OCI-LY7 (cell line): ENCODE measurements around the gene MROH2B.

ENCODE experiments used
- EZH2phosphoT487 ChIP-seq: fragments of 200-600 bp; sonication (generic); IDR thresholded peaks from 2 replicates; pipeline ENCODE4 v1.6.1; 2018; ENCODE audit warnings: low read depth, borderline replicate concordance, mild to moderate bottlenecking, mixed run types, antibody characterized with exemption, low read length, moderate library complexity, mixed read lengths
- TF ChIP-seq, protein P1 (sequence below): fragments of 200-600 bp; sonication (generic); conservative IDR thresholded peaks from 2 replicates; pipeline ENCODE4 v1.5.1; 2014; ENCODE audit warnings: mild to moderate bottlenecking, antibody characterized with exemption, low read length, moderate library complexity, mixed read lengths

DNA sequence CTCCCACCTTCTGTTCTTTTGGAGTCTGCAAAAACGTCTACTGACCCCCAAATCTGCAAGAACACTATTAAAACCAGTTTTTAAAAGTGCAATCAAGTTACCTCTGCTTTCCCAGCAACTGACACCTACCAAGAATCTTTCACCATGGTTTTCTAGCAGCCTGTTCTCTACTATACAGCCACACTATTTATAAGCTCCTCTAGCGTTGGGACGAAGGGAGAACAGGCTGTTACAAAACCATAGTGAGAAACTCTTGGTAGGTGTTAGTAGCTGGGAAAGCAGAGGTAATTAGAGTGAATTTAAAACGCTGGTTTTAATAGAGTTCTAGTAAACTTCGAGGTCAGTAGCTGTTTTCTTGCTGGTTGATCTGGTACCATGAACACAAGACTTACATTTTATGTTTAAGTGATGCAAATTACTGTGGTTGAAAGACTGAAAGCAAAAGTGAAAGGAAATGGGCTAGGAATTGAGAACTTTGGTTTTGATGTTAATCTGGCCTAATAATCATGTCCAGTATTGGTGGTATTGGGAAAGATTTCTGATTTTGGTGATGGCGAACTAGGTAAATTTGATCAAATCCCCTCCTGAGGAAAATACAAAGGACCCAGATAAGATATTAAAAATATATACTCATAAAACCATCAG, 5.3 kb downstream of the MROH2B start:
- TF ChIP-seq, protein P1, sequence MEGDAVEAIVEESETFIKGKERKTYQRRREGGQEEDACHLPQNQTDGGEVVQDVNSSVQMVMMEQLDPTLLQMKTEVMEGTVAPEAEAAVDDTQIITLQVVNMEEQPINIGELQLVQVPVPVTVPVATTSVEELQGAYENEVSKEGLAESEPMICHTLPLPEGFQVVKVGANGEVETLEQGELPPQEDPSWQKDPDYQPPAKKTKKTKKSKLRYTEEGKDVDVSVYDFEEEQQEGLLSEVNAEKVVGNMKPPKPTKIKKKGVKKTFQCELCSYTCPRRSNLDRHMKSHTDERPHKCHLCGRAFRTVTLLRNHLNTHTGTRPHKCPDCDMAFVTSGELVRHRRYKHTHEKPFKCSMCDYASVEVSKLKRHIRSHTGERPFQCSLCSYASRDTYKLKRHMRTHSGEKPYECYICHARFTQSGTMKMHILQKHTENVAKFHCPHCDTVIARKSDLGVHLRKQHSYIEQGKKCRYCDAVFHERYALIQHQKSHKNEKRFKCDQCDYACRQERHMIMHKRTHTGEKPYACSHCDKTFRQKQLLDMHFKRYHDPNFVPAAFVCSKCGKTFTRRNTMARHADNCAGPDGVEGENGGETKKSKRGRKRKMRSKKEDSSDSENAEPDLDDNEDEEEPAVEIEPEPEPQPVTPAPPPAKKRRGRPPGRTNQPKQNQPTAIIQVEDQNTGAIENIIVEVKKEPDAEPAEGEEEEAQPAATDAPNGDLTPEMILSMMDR: no peak
- TF ChIP-seq EZH2phosphoT487: no peak
